Skeletal muscle cell (primary cell): ENCODE results near the gene CLEC4G.
"Not testable (repeated sequence)": the region's sequence is repeated elsewhere in the genome, so short reads cannot be mapped to it uniquely, and the experiment has no call there.

Experiments used
- DNase-seq: peaks from one replicate; pipeline ENCODE4 v3.0.0-alpha.2; 2010; ENCODE audit warnings: low read depth
- H3K4me3 ChIP-seq: 2 replicates; pipeline ENCODE4 v1.5.1; 2011; ENCODE audit warnings: low read depth, mild to moderate bottlenecking, control low read depth, low read length, moderate library complexity

The CLEC4G gene, protein sequence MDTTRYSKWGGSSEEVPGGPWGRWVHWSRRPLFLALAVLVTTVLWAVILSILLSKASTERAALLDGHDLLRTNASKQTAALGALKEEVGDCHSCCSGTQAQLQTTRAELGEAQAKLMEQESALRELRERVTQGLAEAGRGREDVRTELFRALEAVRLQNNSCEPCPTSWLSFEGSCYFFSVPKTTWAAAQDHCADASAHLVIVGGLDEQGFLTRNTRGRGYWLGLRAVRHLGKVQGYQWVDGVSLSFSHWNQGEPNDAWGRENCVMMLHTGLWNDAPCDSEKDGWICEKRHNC

DNA sequence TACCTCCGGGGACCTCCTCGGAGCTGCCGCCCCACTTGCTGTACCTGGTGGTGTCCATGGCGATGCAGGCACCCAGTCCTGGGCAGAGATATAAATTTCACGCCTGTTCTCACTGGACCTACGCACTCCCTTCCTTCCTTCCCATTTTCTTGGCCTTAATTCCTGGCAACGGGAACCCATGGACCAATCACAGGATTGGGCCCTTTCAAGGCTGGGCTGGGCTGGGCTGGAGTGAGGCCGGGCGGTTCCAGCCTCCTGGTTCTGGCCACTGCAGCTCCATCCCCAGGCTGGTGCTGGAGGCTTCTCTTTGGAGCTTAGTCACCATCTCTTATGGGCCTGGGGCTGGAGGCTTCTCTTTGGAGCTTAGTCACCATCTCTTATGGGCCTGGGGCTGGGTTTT lies at the start of gene CLEC4G:
Gene CLEC4G, minus strand, starts transcription at position 66 of the 400 bp plus-strand sequence. Its CDS starts 8 bp downstream, at position 58.
- no peak for DNase-seq

GRCh38 chr19:7781157-7781556 lies 49.2 kb upstream of the CLEC4G start:
- H3K4me3 ChIP-seq = no peak overlapping the region
- no peak for DNase-seq

More for the DNA sequence above, at the start of gene CLEC4G:
- H3K4me3 ChIP-seq = no peak within 1 kb of the TSS

- DNase-seq = no peak
- H3K4me3 ChIP-seq = no peak overlapping the region
These were observed 47.9 kb upstream of the CLEC4G start for GRCh38 chr19:7779631-7780486.

- no peak overlapping the region for H3K4me3 ChIP-seq
- no peak for DNase-seq
These were observed 46.2 kb upstream of the CLEC4G start for GRCh38 chr19:7778081-7778480.

DNA sequence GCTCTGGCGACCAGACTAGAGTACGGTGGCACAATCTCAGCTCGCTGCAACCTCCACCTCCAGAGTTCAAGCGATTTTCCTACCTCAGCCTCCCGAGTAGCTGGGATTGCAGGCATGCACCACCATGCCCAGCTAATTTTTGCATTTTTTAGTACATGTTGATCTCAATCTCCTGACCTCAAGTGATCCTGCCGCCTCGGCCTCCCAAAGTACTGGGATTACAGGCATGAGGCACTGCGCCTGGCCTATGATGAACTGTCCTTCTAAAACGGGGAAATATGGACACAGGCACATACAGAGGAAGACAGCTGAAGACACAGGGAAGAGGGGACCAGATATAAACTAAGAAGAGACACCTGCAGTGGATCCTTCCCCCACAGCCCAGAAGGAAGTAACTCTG lies 43.9 kb upstream of the CLEC4G start:
- no peak for DNase-seq

DNA sequence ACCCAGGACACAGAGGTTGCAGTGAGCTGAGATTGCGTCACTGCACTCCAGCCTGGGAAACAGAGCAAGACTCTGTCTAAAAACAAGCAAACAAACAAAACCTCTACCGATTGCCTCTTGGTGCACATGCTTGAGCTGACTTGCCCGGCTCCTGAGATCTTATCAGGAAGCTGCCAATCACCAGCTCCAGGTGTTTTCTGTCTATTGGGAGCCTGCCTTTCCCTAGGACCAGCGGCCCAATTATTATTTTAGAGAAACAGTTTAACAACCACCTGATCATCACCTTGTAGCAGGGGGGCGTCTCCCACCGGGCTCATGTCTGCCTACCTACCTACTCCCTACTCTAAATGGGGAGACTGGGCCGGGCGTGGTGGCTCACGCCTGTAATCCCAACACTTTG lies 41.9 kb upstream of the CLEC4G start:
- DNase-seq = no peak
- H3K4me3 ChIP-seq = no peak overlapping the region

More for the DNA sequence above, 43.9 kb upstream of the CLEC4G start:
- no peak overlapping the region for H3K4me3 ChIP-seq

- no peak for DNase-seq
- no peak overlapping the region for H3K4me3 ChIP-seq
These were observed 40.9 kb upstream of the CLEC4G start for GRCh38 chr19:7772752-7773291.

DNA sequence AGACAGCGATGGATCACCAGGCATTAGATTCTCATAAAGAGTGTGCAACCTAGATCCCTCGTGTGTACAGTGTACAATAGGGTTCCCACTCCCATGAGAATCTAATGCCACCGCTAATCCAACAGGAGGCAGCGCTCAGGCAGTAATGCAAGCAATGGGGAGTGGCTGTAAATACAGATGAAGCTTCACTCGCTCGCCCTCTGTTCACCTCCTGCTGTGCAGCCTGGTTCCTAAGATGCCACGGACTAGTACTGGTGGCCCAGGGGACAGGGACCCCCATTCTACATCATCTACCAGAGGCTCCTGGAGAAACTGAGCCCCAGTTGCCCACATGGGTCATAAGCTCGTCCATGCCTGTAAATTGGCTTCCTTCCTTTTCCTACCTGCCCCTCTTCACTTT lies 39.2 kb upstream of the CLEC4G start:
- DNase-seq = no peak
- H3K4me3 ChIP-seq = no peak overlapping the region

GRCh38 chr19:7769171-7769570 lies 37.3 kb upstream of the CLEC4G start:
- no peak for DNase-seq
- no peak overlapping the region for H3K4me3 ChIP-seq

- DNase-seq = no peak
- H3K4me3 ChIP-seq = no peak overlapping the region
These were observed 35.6 kb upstream of the CLEC4G start for GRCh38 chr19:7767487-7767886.

DNA sequence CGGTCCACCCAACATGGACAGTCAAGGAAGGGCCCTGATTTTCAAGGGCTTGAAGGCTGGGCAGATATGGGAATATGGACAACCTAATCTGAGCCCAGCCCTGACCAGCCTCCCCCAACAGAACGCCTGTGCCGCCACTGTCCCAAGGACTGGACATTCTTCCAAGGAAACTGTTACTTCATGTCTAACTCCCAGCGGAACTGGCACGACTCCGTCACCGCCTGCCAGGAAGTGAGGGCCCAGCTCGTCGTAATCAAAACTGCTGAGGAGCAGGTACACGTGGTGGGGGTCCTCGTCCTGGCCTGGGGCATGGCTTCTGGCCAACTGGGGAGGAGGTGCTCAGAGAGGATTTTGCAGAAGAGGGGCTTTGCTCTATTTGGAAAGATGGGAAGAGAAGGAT lies 34.6 kb upstream of the CLEC4G start:
- no peak overlapping the region for H3K4me3 ChIP-seq
- DNase-seq = no peak

- DNase-seq, H3K4me3 ChIP-seq: not testable (repeated sequence)
These were observed 33.1 kb upstream of the CLEC4G start for GRCh38 chr19:7765043-7765442.

GRCh38 chr19:7764157-7764556 lies 32.2 kb upstream of the CLEC4G start:
- DNase-seq, H3K4me3 ChIP-seq: not testable (repeated sequence)

DNA sequence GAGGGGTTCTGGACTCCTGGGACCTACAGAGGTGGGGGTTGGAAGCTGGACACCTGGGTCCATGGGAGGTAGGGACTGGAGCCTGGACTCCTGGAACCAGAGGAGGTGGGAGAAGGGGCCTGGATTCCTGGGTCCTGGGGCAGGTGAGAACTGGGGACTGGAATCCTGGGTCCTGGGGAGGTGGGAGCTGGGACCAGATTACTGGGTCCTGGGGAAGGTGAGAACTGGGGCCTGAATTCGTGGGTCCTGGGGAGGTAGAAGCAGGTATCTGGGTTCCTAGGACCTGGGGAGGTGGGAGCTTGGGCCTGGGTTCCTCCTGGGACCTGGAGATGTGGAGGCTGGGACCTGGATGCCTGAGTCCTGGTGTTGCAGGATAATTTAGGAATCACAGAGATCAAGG lies 31.8 kb upstream of the CLEC4G start:
- no peak overlapping the region for H3K4me3 ChIP-seq
- no peak for DNase-seq

GRCh38 chr19:7762719-7763293 lies 30.9 kb upstream of the CLEC4G start, which contains the start of gene CLEC4M:
TSS of gene CLEC4M (plus strand) at chr19:7763243. CDS start at chr19:7763267, 24 bp downstream.
- no peak for DNase-seq
- no peak within 1 kb of the TSS for H3K4me3 ChIP-seq

DNA sequence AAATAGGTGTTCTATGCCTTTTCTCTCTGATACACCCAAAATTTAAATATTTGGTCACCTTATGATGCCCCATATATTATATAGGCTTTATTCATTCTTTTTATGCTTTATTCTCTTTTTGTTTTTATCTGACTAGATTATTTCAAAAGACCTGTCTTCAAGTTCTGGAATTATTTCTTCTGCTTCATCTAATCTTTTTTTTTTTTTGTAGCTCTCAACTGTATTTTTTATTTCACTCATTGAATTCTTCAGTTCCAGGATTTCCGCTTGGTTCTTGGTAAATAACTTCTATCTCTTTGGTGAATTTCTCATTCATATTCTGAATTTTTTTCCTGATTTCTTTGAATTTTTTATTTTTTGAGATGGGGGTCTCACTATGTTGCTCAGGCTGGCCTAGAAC lies 27.2 kb upstream of the CLEC4G start:
- H3K4me3 ChIP-seq = no peak overlapping the region
- no peak for DNase-seq

DNA sequence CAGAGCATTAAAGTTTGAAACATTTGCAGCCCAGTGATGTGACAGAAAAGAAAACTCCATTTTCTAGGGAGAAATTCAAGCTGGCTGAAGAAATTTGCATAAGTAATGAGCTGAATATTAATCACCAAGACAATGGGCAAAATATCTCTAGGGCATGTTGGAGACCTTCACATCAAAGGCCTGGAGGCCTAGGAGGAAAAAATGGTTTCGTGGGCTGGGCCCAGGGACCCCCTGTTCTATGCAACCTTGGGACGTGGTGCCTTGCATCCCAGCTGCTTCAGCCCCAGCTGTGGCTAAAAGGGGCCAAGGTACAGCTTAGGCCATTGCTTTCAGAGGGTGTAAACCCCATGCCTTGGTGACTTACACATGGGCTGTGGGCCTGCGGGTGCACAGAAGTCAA lies 25.4 kb upstream of the CLEC4G start:
- H3K4me3 ChIP-seq = no peak overlapping the region
- DNase-seq = no peak

- no peak for DNase-seq
- no peak overlapping the region for H3K4me3 ChIP-seq
These were observed 24.3 kb upstream of the CLEC4G start for GRCh38 chr19:7756258-7756657.

- DNase-seq = no peak
- no peak overlapping the region for H3K4me3 ChIP-seq
These were observed 19.4 kb upstream of the CLEC4G start for GRCh38 chr19:7751157-7751783.

DNA sequence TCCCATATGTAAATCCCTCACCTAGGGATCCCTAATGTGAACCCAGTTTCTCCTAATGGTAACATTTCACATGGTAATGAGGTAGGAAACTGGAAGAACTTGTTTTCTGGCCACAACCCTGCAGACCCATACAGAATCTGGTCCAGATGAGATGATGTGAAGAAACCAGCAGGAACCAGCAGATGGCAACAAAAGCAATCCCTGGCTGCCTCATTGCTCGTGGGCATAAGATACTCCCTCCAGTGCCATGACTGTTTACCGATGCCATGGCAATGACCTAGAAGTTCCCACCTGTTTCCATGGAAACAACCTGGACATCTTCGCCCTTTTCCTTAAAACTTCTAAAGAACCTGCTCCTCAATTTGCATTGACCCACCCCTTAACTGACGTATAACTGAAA lies 16.8 kb upstream of the CLEC4G start:
- H3K4me3 ChIP-seq = no peak overlapping the region
- no peak for DNase-seq
